SU-DHL-6 (cell line): Measurements from ENCODE around the gene GPAT2.
"Not testable (repeated sequence)": the region's sequence is repeated elsewhere in the genome, so short reads cannot be mapped to it uniquely, and the experiment has no call there.

ENCODE experiments used
- H2AFZ ChIP-seq: fragments of 200-600 bp; sonication (generic); 2 replicates; pipeline ENCODE4 v1.6.1; 2014; ENCODE audit warnings: low read depth, mild to moderate bottlenecking, moderate library complexity, mixed read lengths, antibody characterized with exemption, low read length; ENCODE audit not compliant: severe bottlenecking
- H3F3A ChIP-seq: fragments of 200-600 bp; shearing (Covaris generic); 2 replicates; pipeline ENCODE4 v1.6.0; 2016; ENCODE audit warnings: antibody characterized with exemption, mild to moderate bottlenecking; ENCODE audit not compliant: insufficient read depth
- H3K27ac ChIP-seq: fragments of 200-600 bp; sonication (generic); 2 replicates; pipeline ENCODE4 v1.5.1; 2016; ENCODE audit warnings: low read depth, mild to moderate bottlenecking, low read length, moderate library complexity, mixed read lengths
- H3K27me3 ChIP-seq: fragments of 200-600 bp; sonication (generic), shearing (Covaris generic); 2 replicates; pipeline ENCODE4 v1.6.0; 2014; ENCODE audit warnings: mild to moderate bottlenecking, low read length
- H3K36me3 ChIP-seq: fragments of 200-600 bp; sonication (generic); 2 replicates; pipeline ENCODE4 v1.6.1; 2014; ENCODE audit warnings: mild to moderate bottlenecking, low read length, mixed read lengths
- H3K4me2 ChIP-seq: fragments of 300-600, 200-600 bp; shearing (Covaris generic), sonication (generic); 2 replicates; pipeline ENCODE4 v1.6.0; 2014; ENCODE audit warnings: low read length, low read depth, mild to moderate bottlenecking; ENCODE audit not compliant: poor library complexity, severe bottlenecking
- H3K4me3 ChIP-seq: fragments of 200-600 bp; sonication (generic); 2 replicates; pipeline ENCODE4 v1.5.1; 2014; ENCODE audit warnings: antibody characterized with exemption, low read length, mild to moderate bottlenecking, mixed read lengths; ENCODE audit not compliant: insufficient read depth, poor library complexity, severe bottlenecking
- H3K79me2 ChIP-seq: fragments of 200-600 bp; sonication (generic); 2 replicates; pipeline ENCODE4 v1.6.1; 2014; ENCODE audit warnings: mild to moderate bottlenecking, low read length, moderate library complexity; ENCODE audit not compliant: insufficient read depth
- H3K9ac ChIP-seq: fragments of 200-600 bp; sonication (generic); 2 replicates; pipeline ENCODE4 v1.7.0; 2014; ENCODE audit warnings: mild to moderate bottlenecking, low read length
- H3K9me2 ChIP-seq: fragments of 200-600 bp; sonication (generic); replicated peaks from 2 replicates; pipeline ENCODE4 v1.6.1; 2014; ENCODE audit warnings: low read length; ENCODE audit not compliant: insufficient read depth
- H3K9me3 ChIP-seq: fragments of 200-600 bp; sonication (generic); 2 replicates; pipeline ENCODE4 v1.6.1; 2014; ENCODE audit warnings: low read length, mixed read lengths; ENCODE audit not compliant: insufficient read depth
- H4K20me1 ChIP-seq: fragments of 200-600 bp; sonication (generic); 2 replicates; pipeline ENCODE4 v1.6.1; 2014; ENCODE audit warnings: low read depth, mild to moderate bottlenecking, antibody characterized with exemption, low read length, moderate library complexity, mixed read lengths
- EZH2phosphoT487 ChIP-seq: fragments of 200-600 bp; sonication (generic), shearing (Covaris generic); conservative IDR thresholded peaks from 2 replicates; pipeline ENCODE4 v1.6.1; 2018; ENCODE audit warnings: mild to moderate bottlenecking, antibody characterized with exemption, low read length, moderate library complexity, mixed read lengths
- TF ChIP-seq, protein P1 (sequence below): fragments of 200-600 bp; sonication (generic); IDR thresholded peaks from one replicate; pipeline ENCODE4 v1.5.1; 2017; ENCODE audit warnings: antibody characterized with exemption, mild to moderate bottlenecking, low read length, moderate library complexity; ENCODE audit not compliant: insufficient read depth, poor library complexity, severe bottlenecking

The GPAT2 gene

DNA sequence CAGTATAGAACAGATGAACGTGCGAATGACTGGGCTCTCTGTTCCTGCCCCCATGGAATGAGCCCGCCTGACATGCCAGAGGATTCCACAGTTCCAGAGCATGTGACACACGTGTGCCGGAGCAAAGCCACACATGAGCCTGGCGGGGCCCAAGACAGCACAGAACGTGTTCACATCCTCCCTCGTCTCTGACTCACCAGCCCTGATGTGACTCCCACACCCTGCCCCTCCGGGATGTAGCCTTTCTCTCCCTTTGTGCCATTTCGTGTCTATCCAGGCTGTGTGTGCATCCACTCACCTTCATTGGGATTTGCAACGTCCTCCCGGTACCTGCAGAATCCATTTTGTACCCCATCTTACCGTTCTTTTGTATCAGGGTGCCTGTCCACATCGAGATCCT is 838 bp upstream of the GPAT2 start:
- H2AFZ ChIP-seq, H3K4me3 ChIP-seq, H3K27me3 ChIP-seq, H3K36me3 ChIP-seq, H3K27ac ChIP-seq, H3F3A ChIP-seq, H4K20me1 ChIP-seq, H3K9ac ChIP-seq, H3K79me2 ChIP-seq, H3K9me2 ChIP-seq, H3K9me3 ChIP-seq, H3K4me2 ChIP-seq: not testable (repeated sequence)

- not testable (repeated sequence) for H3K4me3 ChIP-seq, H3K36me3 ChIP-seq, H3K27ac ChIP-seq, H4K20me1 ChIP-seq, H2AFZ ChIP-seq, H3K27me3 ChIP-seq, H3F3A ChIP-seq, H3K9me2 ChIP-seq, H3K79me2 ChIP-seq, H3K9ac ChIP-seq, H3K4me2 ChIP-seq, H3K9me3 ChIP-seq
These were observed 719 bp downstream of the GPAT2 start for GRCh38 chr2:96033997-96034396.

DNA sequence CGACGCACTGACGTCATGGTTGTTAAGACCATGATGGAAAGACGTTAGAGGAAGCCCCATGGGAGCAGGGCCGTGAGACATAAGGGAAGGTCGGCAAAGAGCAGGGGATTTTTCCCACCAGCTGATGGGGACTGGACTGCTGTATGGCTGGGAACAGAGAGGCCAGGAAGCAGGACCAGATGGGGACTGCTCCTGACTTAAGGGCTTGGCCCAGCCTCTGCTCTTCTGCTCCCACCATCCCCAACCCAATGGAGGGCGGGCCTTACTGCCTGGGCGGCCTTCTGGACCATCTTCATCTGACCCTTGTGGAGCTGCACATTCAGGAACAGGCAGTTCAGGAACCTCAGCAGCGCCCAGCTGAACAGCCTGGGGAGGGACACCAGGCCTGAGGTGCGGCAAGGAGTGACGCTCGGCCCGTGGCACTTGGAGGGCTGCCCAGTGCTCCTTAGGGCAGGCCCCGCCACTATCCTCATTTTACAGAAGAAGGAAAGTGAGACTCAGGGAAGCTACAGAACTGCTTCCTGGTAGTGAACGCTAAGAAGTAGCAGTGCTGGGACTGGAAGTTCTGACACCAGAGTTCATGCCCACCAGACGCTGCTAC is 6.9 kb downstream of the GPAT2 start:
- not testable (repeated sequence) for H3K79me2 ChIP-seq, H4K20me1 ChIP-seq, H3K4me2 ChIP-seq, H3K27me3 ChIP-seq, H2AFZ ChIP-seq, H3K36me3 ChIP-seq, H3K4me3 ChIP-seq, H3K9ac ChIP-seq, H3K9me2 ChIP-seq, H3K9me3 ChIP-seq, H3K27ac ChIP-seq, H3F3A ChIP-seq

DNA sequence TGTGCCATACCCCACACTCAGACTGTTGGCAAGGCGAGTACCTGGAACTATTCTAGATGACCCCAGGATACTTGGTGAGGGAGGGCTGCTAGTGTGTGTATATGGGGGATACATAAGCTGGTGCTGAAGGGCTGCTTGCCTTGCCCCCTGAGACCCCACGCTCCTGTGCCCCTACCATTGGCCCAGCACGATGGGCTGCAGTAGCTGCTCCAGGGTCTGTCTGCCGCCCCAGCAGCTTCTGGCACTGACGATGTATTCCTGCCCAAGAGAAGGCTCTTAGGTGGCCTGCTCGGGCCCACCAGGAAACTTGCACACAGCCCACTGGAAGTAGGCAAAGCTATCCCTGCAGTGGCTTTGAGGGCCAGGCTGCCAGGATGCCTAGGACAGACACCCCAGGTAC is 9.0 kb downstream of the GPAT2 start:
- not testable (repeated sequence) for H3K9me3 ChIP-seq, H3K4me3 ChIP-seq, H2AFZ ChIP-seq, H3F3A ChIP-seq, H3K79me2 ChIP-seq, H3K9ac ChIP-seq, H3K27ac ChIP-seq, H3K4me2 ChIP-seq, H4K20me1 ChIP-seq, H3K9me2 ChIP-seq, H3K36me3 ChIP-seq, H3K27me3 ChIP-seq

DNA sequence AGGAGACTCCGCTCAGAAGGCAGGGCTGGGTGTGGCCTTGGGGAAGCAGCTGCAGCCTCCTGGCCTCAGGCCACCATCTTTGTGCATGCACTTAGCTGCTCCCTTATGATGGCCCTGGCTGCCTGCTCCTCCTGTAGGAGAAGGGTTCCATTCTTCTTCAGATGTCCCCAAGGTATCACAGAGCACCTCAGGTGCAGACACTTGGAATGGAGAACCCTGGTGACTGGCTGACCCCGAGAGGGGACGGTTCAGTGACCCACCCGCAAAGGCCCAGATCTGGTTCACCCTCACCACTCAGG is 9.6 kb downstream of the GPAT2 start:
- Histone ChIP-seq H3K9ac (no peak overlapping the region), H3K4me2 (no peak overlapping the region), H3K79me2 (no peaks in the 10 kb centered on the region), H3K4me3 (no peak overlapping the region), H3F3A (no peaks in the 10 kb centered on the region), H4K20me1 (no peaks in the 10 kb centered on the region), H3K36me3 (no peaks in the 10 kb centered on the region), H3K9me3 (no peaks in the 10 kb centered on the region), H3K27me3 (no peaks in the 10 kb centered on the region), H3K9me2 (no peaks in the 10 kb centered on the region), H2AFZ (no peak overlapping the region), H3K27ac (no peak overlapping the region)
- no peak for TF ChIP-seq EZH2phosphoT487
- TF ChIP-seq, protein P1, sequence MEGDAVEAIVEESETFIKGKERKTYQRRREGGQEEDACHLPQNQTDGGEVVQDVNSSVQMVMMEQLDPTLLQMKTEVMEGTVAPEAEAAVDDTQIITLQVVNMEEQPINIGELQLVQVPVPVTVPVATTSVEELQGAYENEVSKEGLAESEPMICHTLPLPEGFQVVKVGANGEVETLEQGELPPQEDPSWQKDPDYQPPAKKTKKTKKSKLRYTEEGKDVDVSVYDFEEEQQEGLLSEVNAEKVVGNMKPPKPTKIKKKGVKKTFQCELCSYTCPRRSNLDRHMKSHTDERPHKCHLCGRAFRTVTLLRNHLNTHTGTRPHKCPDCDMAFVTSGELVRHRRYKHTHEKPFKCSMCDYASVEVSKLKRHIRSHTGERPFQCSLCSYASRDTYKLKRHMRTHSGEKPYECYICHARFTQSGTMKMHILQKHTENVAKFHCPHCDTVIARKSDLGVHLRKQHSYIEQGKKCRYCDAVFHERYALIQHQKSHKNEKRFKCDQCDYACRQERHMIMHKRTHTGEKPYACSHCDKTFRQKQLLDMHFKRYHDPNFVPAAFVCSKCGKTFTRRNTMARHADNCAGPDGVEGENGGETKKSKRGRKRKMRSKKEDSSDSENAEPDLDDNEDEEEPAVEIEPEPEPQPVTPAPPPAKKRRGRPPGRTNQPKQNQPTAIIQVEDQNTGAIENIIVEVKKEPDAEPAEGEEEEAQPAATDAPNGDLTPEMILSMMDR: no peak
